ENCODE results near the gene EIPR1. TPM values are rescaled to one million over a fixed set of nuclear protein-coding genes. Genes with fewer than 3 reads are reported as not detected.
"Not testable (repeated sequence)": the region's sequence is repeated elsewhere in the genome, so short reads cannot be mapped to it uniquely, and the experiment has no call there.

The EIPR1 gene
- total RNA-seq, 1 experiment from 2014 or later, result 36.9 TPM

GRCh38 chr2:3285901-3286645 is 91.5 kb downstream of the EIPR1 start:
- Mint-ChIP-seq H3K36me3 (ENCODE audit: insufficient read depth, unreplicated experiment) (no peaks in the 10 kb centered on the region), H3K4me3 (ENCODE audit: unreplicated experiment) (no peak overlapping the region), H3K9me3 (ENCODE audit: unreplicated experiment) (peaks cover 16% of the 10 kb centered on the region), H3K27ac (ENCODE audit: unreplicated experiment) (no peak overlapping the region), H3K27me3 (ENCODE audit: insufficient read depth, unreplicated experiment) (no peaks in the 10 kb centered on the region), H3K4me1 (ENCODE audit: low read depth, unreplicated experiment) (no peaks in the 10 kb centered on the region)
- Histone ChIP-seq H3K9me3 (no peaks in the 10 kb centered on the region), H3K27me3 (replicated peaks; ENCODE audit: control insufficient read depth, insufficient read depth, low read length) (no peaks in the 10 kb centered on the region), H3K4me3 (ENCODE audit: low read depth, low read length) (no peak overlapping the region), H3K4me1 (no peaks in the 10 kb centered on the region), H3K36me3 (ENCODE audit: control insufficient read depth, insufficient read depth, low read length) (no peaks in the 10 kb centered on the region)
- intact Hi-C loops (cut with micrococcal nuclease; ENCODE audit: unreplicated experiment), result no loop called here
- no peak for TF ChIP-seq CTCF (IDR thresholded peaks at IDR 0.05; ENCODE audit: insufficient read depth in 1 of 2, low read depth in 1 of 2, low read length in 1 of 2, severe bottlenecking in 1 of 2, unreplicated experiment in 1 of 2)
- ChIA-PET CTCF (no interaction called here), POLR2A (no interaction called here)
- no peak for DNase-seq
- BruUV-seq (replicated peaks), result no TSS peak

- no peak for DNase-seq
- no peaks in the 10 kb centered on the region for H3K36me3 Mint-ChIP-seq (ENCODE audit: insufficient read depth, unreplicated experiment)
- Histone ChIP-seq H3K4me1 (no peaks in the 10 kb centered on the region), H3K9me3 (no peaks in the 10 kb centered on the region), H3K36me3 (ENCODE audit: control insufficient read depth, insufficient read depth, low read length) (no peaks in the 10 kb centered on the region), H3K4me3 (ENCODE audit: low read depth, low read length) (no peak overlapping the region), H3K27me3 (replicated peaks; ENCODE audit: control insufficient read depth, insufficient read depth, low read length) (no peaks in the 10 kb centered on the region)
- ChIA-PET POLR2A (no interaction called here), CTCF (no interaction called here)
- intact Hi-C loops (cut with micrococcal nuclease; ENCODE audit: unreplicated experiment), result no loop called here
- H3K9me3 Mint-ChIP-seq (ENCODE audit: unreplicated experiment), result peaks cover 16% of the 10 kb centered on the region
- H3K4me1 Mint-ChIP-seq (ENCODE audit: low read depth, unreplicated experiment), result no peaks in the 10 kb centered on the region
- TF ChIP-seq CTCF (IDR thresholded peaks at IDR 0.05; ENCODE audit: insufficient read depth in 1 of 2, low read depth in 1 of 2, low read length in 1 of 2, severe bottlenecking in 1 of 2, unreplicated experiment in 1 of 2), result no peak
- BruUV-seq (replicated peaks), result no TSS peak
- H3K27me3 Mint-ChIP-seq (ENCODE audit: insufficient read depth, unreplicated experiment), result no peaks in the 10 kb centered on the region
- no peak overlapping the region for H3K27ac Mint-ChIP-seq (ENCODE audit: unreplicated experiment)
- H3K4me3 Mint-ChIP-seq (ENCODE audit: unreplicated experiment), result no peak overlapping the region
These were observed 92.7 kb downstream of the EIPR1 start for GRCh38 chr2:3284657-3285630.

GRCh38 chr2:3283876-3284656 is 93.6 kb downstream of the EIPR1 start:
- DNase-seq; H3K27me3 ChIP-seq (replicated peaks; ENCODE audit: control insufficient read depth, insufficient read depth, low read length); H3K27me3 Mint-ChIP-seq (ENCODE audit: insufficient read depth, unreplicated experiment); H3K9me3 ChIP-seq; BruUV-seq (replicated peaks); H3K27ac Mint-ChIP-seq (ENCODE audit: unreplicated experiment); POLR2A ChIA-PET; H3K4me1 ChIP-seq; intact Hi-C loops (cut with micrococcal nuclease; ENCODE audit: unreplicated experiment); H3K4me3 ChIP-seq (ENCODE audit: low read depth, low read length); H3K4me3 Mint-ChIP-seq (ENCODE audit: unreplicated experiment); H3K36me3 ChIP-seq (ENCODE audit: control insufficient read depth, insufficient read depth, low read length); H3K36me3 Mint-ChIP-seq (ENCODE audit: insufficient read depth, unreplicated experiment); H3K4me1 Mint-ChIP-seq (ENCODE audit: low read depth, unreplicated experiment): not testable (repeated sequence)
- CTCF ChIA-PET, result interaction anchor here (0.7 kb wide), 1 partner anchor 80 kb away, joined by 6 read pairs; no protein-coding TSS in a partner anchor
- H3K9me3 Mint-ChIP-seq (ENCODE audit: unreplicated experiment), result peaks cover 11% of the 10 kb centered on the region
